GM19351 (cell line): Measurements from ENCODE around the gene STAT5A.
"Not testable (repeated sequence)": the region's sequence is repeated elsewhere in the genome, so short reads cannot be mapped to it uniquely, and the experiment has no call there.

Experiments
- ATAC-seq: cut with Tn5 transposase; IDR thresholded peaks from one replicate; pipeline ENCODE4 v1.9.1; 2021; ENCODE audit warnings: mild to moderate bottlenecking, moderate library complexity; ENCODE audit not compliant: unreplicated experiment

Gene STAT5A

DNA sequence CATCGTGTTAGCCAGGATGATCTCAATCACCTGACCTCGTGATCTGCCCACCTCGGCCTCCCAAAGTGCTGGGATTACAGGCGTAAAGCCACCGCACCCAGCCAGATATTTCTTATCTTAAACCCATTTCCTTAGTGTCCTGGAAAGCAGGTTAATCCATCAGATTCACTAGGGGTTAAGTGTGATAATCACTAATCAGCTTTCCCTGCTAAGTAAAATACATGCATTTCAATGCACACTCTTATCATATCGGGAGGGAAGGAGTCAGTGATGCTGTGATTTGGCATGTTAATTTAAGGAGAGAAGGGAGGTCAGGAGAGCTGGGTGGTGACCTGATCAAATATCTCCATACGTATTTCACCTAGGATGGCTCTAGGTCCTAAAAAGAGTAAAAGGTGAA, 70.8 kb downstream of the STAT5A start:
- ATAC-seq: no peak

DNA sequence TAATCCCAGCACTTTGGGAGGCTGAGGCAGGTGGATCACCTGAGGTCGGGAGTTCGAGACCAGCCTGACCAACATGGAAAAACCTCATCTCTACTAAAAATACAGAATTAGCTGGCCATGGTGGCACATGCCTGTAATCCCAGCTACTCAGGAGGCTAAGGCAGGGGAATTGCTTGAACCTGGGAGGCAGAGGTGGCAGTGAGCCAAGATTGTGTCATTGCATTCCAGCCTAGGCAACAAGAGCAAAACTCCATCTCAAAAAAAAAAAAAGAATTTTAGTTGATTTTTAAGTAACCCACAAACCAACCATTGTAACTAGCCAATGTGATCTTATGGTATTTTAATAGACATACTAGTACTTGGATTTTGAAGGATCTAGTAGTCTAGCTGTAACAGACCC, 72.1 kb downstream of the STAT5A start:
- ATAC-seq: not testable (repeated sequence)
